HG03097 (cell line): Measurements from ENCODE around the gene PYGB.

ENCODE experiments used
- ATAC-seq: cut with Tn5 transposase; IDR thresholded peaks from one replicate; pipeline ENCODE4 v1.9.1; 2021; ENCODE audit not compliant: unreplicated experiment, low FRiP score

Gene PYGB

DNA sequence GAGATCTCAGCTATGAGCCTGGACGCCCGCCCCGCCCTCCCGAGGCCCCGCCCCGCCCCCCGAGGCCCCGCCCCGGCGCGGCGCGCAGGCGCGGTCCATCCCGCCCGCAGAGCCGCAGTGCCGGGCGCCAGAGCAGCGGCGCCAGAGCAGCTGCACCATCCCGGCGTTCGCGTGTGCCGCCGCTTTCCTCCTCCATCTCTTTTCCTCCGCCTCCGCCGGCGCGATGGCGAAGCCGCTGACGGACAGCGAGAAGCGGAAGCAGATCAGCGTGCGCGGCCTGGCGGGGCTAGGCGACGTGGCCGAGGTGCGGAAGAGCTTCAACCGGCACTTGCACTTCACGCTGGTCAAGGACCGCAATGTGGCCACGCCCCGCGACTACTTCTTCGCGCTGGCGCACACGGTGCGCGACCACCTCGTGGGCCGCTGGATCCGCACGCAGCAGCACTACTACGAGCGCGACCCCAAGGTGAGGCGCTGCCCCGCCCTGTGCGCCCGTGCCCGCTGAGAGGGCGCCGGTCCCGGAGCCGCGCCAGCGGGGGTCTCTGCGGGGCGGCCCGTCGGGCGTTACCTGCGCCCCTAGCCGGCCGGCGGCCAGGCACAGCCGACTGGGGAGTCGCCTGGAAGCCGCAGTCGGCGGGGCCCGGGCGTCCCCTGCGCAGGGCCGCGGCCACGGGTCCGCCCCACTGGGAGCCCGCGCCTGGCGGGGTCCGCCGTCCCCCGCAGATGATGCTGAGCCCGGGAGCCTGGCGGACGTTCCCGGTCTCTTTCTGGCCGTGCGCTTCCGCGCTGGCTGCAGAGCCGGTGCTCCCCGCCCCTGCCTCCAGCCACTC is at the start of gene PYGB:
Gene PYGB (plus strand): TSS at position 130 of the 830 bp plus-strand sequence. CDS start 94 bp downstream, at position 224.
- peak; percentile 67 for ATAC-seq

GRCh38 chr20:25198663-25199383 is 49.1 kb upstream of the PYGB start:
- no peak for ATAC-seq

DNA sequence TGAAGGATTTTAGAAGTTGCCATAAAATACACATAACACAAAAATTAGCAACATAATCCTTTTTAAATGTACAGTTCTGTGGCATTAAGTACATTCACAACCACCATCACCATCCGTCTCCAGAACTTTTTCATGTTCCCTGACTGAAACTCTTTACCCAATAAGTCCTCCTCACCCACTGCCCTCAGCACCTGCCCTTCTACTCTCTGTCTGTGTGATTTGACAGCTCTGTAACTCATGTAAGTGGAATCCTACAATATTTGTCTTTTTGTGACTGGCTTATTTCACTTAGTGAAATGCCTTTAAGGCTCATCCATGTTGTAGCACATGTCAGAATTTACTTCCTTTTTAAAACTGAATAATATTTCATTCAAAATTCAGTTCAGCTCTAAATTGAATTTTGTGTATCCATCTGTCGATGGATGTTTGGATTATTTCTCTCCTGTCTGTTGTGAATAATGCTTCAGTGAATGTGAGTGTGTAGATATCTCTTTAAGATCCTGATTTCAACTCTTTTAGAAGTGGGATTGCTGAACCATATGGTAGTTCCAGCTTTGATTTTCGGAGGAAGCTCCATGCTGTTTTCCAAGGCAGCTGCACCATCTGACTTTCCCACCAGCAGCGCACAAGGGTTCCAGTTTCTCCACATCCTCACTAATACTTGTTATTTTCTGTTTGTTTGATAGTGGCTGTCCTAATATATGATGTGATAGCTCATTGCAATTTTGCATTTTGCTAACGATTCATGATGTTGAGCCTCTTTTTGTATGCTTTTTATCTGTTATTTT is 48.2 kb upstream of the PYGB start:
- ATAC-seq: no peak

GRCh38 chr20:25203089-25203488 is 44.8 kb upstream of the PYGB start:
- no peak for ATAC-seq

- no peak for ATAC-seq
These were observed 44.0 kb upstream of the PYGB start for GRCh38 chr20:25203871-25204320.

DNA sequence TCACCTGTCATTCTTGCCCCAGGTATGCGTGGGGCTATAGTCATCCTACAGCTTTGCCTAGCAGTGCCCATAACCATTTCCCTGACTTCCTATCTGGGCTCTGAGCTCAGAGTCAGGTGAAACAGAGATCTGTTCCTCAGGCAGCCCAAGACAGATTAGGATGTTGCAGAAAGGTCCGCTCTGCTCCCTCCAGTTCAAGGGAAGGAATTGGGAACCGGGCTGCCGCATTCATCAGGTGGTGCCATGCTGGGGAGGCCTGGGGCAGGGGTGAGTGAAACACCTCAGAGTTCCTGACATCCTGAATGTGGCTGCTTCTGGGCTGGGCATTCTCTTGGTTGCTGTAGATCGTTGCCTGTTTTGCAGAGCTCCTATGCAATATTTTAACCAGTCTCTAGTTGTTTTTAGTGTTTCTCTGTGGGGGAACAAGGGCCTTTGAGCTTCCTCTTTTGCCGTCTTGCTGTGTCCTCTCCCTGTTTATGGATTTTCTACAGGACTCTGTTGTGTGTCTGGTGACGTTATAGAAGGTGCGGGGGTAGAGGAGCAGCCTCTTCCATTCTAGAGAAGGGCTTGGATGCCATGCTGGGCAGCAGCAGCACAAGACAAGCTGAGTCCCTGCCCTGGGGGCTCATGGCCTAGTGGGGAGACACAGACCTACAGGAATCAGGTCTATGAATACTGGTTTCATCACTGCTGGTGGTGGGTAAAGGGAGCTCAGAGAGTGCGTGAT is 43.2 kb upstream of the PYGB start:
- no peak for ATAC-seq

- no peak for ATAC-seq
These were observed 42.4 kb upstream of the PYGB start for GRCh38 chr20:25205277-25206062.

DNA sequence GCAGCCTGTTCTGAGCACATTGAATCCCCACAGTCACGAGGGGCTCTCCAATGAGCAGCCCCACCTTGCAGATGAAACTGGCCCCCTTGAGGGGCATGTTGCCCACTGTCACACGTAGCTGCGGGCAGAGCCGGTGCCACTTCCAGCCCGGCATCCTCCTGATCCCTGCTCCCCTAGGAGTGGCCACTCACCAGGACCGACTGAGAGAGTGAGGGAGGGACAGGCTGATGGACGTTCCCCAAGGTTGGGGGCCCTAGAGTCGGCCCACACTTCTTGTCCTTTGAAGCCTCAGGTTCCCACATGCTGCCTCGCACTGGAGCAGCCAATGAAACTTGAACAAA is 41.9 kb upstream of the PYGB start:
- no peak for ATAC-seq

DNA sequence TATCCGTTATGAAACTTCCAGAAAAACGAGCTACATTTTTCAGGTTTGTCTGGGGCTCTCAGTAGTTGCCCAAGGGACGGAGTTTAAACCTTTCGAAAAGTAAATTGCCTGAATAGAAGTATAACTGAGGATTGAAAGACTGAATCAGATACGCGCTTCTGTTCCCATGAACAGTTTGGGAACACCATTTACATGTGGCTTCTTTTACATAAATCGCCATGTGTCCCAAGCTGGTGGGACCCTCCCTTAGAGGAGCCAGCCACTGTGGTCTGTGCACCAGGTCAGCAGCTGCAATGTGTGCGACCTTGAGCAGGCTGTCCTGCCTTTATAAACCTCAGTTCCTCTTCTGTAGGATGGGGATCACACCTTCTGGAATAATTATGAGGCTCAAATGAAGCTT is 41.3 kb upstream of the PYGB start:
- ATAC-seq: no peak

- no peak for ATAC-seq
These were observed 40.5 kb upstream of the PYGB start for GRCh38 chr20:25207149-25207959.

GRCh38 chr20:25207960-25208534 is 39.8 kb upstream of the PYGB start:
- no peak for ATAC-seq

DNA sequence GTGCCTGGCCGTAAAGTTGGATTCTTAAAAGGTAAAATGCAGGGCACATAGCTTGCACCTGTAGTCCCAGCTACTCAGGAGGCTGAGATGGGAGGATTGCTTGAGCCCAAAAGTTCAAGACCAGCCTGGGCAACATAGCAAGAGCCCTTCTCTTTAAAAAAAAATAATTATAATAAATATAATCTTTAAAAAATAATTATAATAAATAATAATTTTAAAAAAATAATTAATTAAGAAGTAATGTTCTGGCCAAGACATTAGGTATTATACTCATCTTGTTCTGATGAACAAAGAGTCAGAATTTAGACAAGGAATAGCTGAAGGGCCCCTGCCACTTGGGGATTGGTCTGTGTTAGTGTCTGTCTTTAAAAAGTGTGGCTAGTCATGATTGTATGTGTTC is 38.5 kb upstream of the PYGB start:
- no peak for ATAC-seq

DNA sequence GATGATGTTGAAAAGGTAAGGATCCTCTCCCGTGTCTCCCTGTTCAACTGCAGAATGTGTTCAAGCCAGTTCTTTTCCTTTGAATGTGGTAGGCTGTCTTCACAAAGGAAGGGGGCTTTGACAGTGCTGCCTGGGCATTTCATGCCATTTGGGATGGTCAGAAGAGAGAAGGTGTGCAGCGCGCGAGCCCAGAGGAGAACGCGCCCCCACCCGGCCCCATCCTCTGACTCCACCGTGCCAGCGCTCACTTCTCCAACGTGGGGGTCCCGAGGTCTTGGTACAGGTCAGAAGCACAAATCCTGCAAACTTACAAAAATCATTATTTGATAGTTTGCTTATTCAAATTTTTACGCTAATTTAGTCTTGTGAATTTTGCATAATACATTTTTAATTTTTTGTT is 38.0 kb upstream of the PYGB start:
- ATAC-seq: no peak

DNA sequence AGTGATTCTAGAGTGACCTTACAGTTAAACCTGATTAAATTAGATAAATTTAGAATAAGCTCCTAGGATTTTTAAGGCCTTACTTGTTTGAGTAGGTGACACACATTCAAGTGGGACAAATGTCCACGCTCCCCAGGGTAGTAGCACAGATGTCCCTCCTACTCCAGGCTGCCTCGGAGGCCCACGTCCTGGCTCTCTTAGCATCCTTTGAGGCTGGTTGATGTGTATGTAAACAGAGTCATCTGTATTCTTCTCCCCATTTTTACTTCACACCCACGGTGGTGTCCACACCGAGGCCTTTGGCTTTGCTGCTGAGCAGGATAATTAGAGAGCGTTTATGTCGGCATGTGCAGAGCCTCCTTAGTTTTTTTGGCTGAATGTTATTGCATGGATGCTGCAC is 36.6 kb upstream of the PYGB start:
- no peak for ATAC-seq

- no peak for ATAC-seq
These were observed 35.6 kb upstream of the PYGB start for GRCh38 chr20:25212242-25212641.

GRCh38 chr20:25213566-25214425 is 34.1 kb upstream of the PYGB start:
- no peak for ATAC-seq

DNA sequence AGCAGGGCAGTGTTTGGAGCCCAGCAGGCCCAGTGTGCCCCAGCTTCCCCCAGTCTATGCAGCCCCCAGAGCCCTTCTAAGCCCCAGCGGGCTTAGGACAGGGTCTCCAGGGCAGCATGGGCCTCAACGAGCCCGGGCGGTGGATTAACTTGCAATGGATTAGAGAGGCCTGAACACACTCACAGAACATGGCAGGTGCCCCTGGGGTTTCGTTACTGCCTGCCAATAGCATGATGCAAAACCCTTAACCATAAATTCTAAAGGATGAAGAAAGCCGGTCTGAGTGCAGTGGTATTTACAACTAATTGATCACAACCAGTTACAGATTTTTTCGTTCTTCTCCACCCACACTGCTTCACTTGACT is 33.5 kb upstream of the PYGB start:
- ATAC-seq: no peak

GRCh38 chr20:25214819-25215218 is 33.1 kb upstream of the PYGB start:
- ATAC-seq: no peak
